ENCODE data around the gene LPAR4.
"Not testable (repeated sequence)": the region's sequence is repeated elsewhere in the genome, so short reads cannot be mapped to it uniquely, and the experiment has no call there.

LPAR4 gene

GRCh38 chrX:78747489-78747888 lies at the start of gene LPAR4:
Gene LPAR4 (plus strand): TSS chrX:78747720. CDS start chrX:78754870, 7,150 bp downstream.
- FAIRE-seq, result no peak

- FAIRE-seq, result no peak
These were observed 41.4 kb upstream of the LPAR4 start for GRCh38 chrX:78706071-78706470.

- FAIRE-seq, result no peak
These were observed 39.3 kb upstream of the LPAR4 start for GRCh38 chrX:78708262-78708661.

DNA sequence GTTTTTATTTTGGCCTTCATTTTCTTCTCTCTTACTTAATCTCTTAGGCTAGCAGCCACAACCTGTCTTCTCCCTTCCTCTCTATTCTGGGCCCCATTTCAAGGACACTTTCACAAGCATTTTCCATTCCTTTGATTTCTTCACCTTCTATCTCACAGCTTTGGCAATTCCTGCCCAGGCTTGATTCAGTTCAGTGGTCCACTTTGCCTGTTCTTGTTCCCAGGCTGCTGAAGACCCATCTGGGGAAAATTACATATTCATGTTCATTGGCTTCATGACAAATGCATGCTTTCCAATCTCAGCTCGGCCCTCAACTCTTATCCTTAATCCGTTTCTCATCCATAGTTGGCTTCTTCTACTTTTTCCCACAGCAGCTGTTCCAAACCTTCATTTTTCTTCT lies 38.7 kb upstream of the LPAR4 start:
- FAIRE-seq, result no peak

DNA sequence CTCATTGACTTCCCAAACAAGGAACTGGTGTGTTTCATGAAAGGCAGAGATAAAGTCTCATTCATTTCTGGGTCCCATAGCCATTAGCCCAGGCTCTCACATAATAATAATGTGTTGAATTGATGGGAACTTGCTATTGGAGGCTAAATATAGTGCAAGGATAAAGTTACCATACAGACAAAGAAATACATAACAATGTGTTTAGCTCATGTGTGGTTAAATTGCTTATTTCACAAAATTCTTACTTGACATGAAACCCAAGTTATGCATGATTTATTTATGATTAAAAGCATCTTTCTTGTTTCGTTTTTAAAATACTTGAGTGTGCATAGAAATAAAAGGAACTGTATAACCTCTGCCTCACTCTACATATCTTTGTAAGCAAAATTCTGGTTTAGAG lies 37.3 kb upstream of the LPAR4 start:
- FAIRE-seq, result no peak

- FAIRE-seq, result no peak
These were observed 35.2 kb upstream of the LPAR4 start for GRCh38 chrX:78712336-78712735.

GRCh38 chrX:78725287-78725686 lies 22.2 kb upstream of the LPAR4 start:
- no peak for FAIRE-seq

DNA sequence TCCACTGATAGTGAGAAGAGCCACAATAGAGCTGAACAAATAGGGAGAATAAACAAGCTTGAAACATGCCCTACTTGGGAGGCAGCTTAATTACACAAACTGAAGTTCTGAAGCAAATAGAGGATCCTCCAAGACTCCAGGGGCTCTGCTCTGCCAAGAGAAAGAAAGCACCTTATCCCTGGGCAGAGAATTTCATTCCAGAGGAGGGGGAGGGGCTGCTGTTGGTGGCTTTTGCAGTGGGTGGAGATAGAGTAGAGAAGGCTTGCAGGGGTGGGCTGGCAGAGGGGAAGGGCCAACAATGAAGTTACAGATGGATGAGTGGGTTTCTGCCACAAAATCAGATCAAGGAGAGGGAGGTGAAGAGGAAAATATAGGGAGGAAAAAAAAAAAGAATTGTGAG lies 1.0 kb upstream of the LPAR4 start:
- FAIRE-seq, result no peak

GRCh38 chrX:78747971-78748370 lies 451 bp downstream of the LPAR4 start:
- no peak for FAIRE-seq

DNA sequence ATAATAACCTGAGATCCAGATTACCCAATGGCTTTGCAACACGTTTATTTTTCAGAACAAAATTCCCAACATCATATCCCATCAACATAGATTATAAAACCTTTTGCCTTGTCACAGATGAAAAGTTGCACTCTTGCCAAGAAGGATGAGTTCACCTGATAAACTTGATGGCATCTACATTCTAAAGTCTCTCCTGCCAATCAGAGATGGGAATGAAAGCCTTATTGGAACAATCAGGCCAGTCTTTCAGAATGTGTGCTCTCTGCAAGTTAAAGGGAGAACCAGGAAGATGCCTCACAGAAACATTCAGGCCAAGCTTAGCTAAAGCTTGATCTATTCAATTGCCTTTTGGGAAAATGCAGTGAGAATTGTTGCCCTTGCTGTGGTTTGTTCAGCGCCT lies 1.3 kb downstream of the LPAR4 start:
- no peak for FAIRE-seq

- no peak for FAIRE-seq
These were observed 6.1 kb downstream of the LPAR4 start for GRCh38 chrX:78753571-78753970.

- FAIRE-seq, result no peak
These were observed 7.4 kb downstream of the LPAR4 start for GRCh38 chrX:78754917-78755316.

- no peak for FAIRE-seq
These were observed 11.6 kb downstream of the LPAR4 start for GRCh38 chrX:78759081-78759480.

DNA sequence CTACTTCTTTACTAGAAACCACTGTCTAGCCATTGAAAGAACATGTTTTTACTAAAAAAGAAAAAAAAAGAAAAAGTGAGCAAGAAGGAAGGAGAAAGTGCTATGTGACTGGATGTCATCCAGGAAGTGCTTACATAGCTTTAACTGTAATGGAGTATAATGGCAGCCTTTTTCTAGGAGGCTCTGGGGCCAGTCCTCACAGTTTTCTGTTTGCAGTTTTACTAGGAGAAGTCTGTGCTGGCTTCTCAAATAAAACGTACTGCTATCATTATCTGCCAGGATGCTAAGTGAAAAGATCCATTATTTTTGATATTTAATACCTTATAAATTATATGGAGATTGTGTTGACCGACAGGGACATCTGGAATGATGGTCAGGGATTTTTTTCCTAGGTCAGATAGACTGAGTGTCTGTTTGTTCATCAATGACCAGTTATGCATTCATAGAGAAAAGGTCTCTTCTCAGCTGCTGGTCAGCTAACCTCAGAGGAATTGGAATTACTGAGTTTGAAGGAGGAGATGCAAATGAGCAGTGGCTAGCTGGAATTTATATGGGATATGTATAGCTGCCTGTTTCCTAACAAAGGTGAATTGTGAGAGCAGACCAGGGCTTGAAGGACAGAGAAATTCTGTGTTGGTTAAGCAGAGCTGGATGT lies 21.7 kb downstream of the LPAR4 start:
- FAIRE-seq, result no peak

DNA sequence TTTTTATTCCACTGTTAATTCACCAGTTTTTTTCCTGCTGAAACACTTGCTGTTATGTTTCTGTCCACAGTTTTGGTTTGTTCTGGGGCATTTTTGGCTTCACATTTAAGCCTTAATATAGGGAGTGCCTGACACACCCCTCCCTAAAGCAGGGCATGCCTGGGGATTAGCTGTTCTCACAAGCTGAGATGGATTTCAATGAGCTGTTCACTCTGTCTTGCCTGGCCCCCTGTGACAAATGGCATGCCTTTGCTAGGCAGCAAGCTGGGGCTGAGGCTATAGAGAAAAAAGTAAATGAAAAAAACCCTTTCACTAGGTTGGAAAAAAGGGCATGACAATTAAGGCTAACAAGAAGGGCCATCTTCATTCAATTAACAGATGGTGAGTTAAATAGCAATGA lies 22.4 kb downstream of the LPAR4 start:
- no peak for FAIRE-seq

DNA sequence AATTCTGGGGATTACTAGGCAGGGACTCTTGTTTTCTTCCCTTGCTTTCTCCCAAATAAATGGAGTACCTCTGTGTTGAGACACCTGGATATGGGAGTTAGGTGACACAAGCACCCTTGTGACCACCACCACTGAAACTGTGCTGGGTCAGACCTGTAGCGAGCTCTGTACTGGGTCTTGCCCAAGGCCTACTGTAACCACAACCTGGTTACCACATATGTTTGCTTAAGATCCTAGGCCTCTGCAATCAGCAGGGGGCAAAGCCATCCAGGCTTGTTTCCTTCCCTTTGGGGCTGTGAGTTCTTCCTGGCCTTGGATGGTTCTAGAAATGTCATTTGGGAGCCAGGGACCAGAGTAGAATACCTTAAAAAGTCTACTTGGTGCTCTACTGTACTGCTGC lies 49.4 kb downstream of the LPAR4 start:
- FAIRE-seq, result no peak

DNA sequence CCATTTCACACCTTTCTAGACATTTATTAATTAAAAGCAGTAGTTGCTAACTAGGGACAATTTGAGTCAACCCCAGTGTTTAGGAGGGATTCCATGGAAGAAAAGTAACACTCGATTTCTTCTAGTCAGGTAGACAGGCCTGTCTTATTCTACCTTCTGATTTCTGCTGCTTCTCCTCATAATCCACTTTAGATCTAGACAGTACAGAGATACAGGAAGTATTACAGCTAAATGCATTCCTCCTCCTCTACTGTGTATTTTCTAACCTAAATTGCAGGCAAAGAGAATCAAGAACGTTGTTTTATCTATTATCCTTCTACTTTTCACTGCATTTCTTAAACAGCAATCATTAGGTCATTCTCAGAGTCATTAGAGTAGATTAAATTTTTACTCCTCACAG lies 52.6 kb downstream of the LPAR4 start:
- FAIRE-seq, result no peak

GRCh38 chrX:78800694-78801093 lies 53.2 kb downstream of the LPAR4 start:
- FAIRE-seq, result no peak

DNA sequence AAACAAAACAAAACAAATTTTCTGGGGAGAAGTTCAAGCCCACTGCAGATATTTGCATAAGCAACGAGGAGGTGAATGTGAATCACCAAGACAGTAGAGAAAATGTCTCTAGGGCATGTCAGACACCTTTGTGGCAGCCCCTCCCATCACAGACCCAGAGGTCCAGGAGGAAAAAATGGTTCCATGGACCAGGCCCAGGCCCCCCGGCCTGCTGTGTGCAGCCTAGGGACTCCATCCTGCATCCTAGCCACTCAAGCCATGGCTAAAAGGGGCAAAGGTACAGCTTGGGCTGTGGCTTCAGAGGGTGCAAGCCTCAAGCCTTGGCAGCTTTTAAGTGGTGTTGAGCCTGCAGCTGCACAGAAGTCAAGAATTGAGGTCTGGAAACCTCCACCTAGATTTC lies 54.0 kb downstream of the LPAR4 start:
- FAIRE-seq, result no peak

- FAIRE-seq, result not testable (repeated sequence)
These were observed 55.0 kb downstream of the LPAR4 start for GRCh38 chrX:78802526-78802925.

Measured in A204.1 (cell line).